Measurements from ENCODE around the gene TTLL11. TPM values are rescaled to one million over a fixed set of nuclear protein-coding genes. Genes with fewer than 3 reads are reported as not detected.

Gene TTLL11
- total and polyA plus RNA-seq, 2 of the 8 experiments (the other 6 are each of a cell fraction or from before 2014, with no cell fraction given) = 0.56 to 0.80 TPM

DNA sequence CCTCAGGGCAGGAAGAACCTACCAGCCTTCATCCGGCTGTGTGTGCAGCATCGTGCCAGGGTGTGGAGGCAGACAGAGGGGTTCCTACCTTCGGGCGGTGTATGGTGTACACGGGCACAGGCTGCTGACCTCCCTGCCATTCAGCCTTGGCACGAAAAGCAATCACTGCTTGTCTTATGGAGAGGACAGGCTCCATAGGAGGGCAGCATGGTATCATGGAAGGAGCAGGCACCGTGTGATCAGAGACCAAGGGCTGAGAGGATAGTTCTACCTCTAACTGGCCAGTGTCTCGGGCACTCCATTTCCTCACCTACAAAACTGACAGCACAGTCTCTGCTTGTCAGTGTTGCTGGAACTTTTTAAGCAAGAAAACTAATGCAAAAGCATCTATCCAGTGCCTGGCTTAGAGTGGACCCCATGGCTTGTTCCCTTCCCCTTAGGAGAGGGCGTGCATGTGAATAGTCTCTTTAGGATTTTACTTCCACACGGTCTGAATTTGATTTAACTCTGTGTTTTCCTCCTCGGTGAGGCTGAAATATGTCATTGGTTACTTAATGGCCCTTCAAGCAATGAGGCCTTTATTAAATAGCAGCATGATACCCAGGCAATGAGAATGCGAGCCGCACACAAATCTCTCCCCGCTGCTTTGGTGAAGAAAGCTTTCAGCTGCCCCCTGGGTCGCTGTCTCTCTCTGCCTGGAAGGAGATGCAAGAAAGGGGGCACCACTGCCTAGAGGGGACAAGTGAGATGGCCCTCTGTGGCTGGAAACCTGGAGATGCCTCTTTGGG, 22.2 kb downstream of the TTLL11 start:
- TF ChIP-seq TBP (IDR thresholded peaks at IDR 0.05; ENCODE audit: low read depth, low read length) (no peak), RAD21 (IDR thresholded peaks at IDR 0.05 in 1 of 2, conservative IDR thresholded peaks at IDR 0.05 in 1 of 2; ENCODE audit: low read depth in 2 of 2, low read length in 2 of 2) (0 out of 4 replicates have a peak, but pooled peaks of 1 of the 2 experiments have one; percentile 9)
- Histone ChIP-seq H3K9me3 (ENCODE audit: insufficient read depth in 2 of 2, low read depth in 1 of 2, low read length in 1 of 2) (no peaks in the 10 kb centered on the region), H2BK12ac (ENCODE audit: low read depth, low read length) (no peak overlapping the region), H2BK5ac (ENCODE audit: low read depth, low read length) (no peak overlapping the region), H4K5ac (ENCODE audit: insufficient read length, low read depth, low read length) (no peak overlapping the region), H2BK15ac (ENCODE audit: low read length) (0 out of 2 replicates have a peak overlapping the region, but pooled peaks have one; percentile 46), H3K4ac (replicated peaks; ENCODE audit: insufficient read length, low read depth, low read length) (no peak overlapping the region), H4K8ac (ENCODE audit: extremely low read depth, insufficient read depth, low read length) (no peak overlapping the region), H3K4me1 (replicated peaks in 1 of 4; ENCODE audit: control insufficient read depth in 3 of 4, insufficient read depth in 4 of 4, low read length in 3 of 4) (no peaks in the 10 kb centered on the region; a peak in 1 of 7 replicates), H3K4me2 (ENCODE audit: insufficient read depth in 1 of 2, low read depth in 2 of 2, low read length in 2 of 2) (no peak overlapping the region), H3K79me2 (ENCODE audit: control insufficient read depth in 1 of 2, insufficient read depth in 2 of 2, low read length in 2 of 2) (no peaks in the 10 kb centered on the region), H3K9ac (replicated peaks in 1 of 4; ENCODE audit: extremely low read depth in 1 of 4, low read depth in 3 of 4, low read length in 3 of 4) (no peak overlapping the region), H3K4me3 (ENCODE audit: extremely low read depth in 1 of 4, insufficient read depth in 2 of 4, low read depth in 3 of 4, low read length in 4 of 4) (no peak overlapping the region), H4K20me1 (replicated peaks in 1 of 2; ENCODE audit: control insufficient read depth in 1 of 2, insufficient read depth in 2 of 2, low read length in 2 of 2) (no peaks in the 10 kb centered on the region), H2BK120ac (replicated peaks; ENCODE audit: low read depth, low read length) (no peak overlapping the region), H3K27me3 (replicated peaks in 1 of 4; ENCODE audit: control insufficient read depth in 3 of 4, extremely low read depth in 1 of 4, insufficient read depth in 3 of 4, low read length in 3 of 4) (no peaks in the 10 kb centered on the region; a peak in 1 of 7 replicates), H3K18ac (ENCODE audit: extremely low read depth, low read length) (no peak overlapping the region), H4K91ac (replicated peaks; ENCODE audit: insufficient read length, low read length) (peak overlapping the region; percentile 41), H2BK20ac (ENCODE audit: low read length) (0 out of 2 replicates have a peak overlapping the region, but pooled peaks have one; percentile 61), H3K79me1 (ENCODE audit: low read depth, low read length) (no peaks in the 10 kb centered on the region), H3K23me2 (ENCODE audit: low read depth, low read length) (no peaks in the 10 kb centered on the region; the same call in 1 of the 2 replicates), H2AFZ (ENCODE audit: low read length) (no peak overlapping the region), H3K27ac (ENCODE audit: low read depth, low read length) (no peak overlapping the region), H3K36me3 (ENCODE audit: control insufficient read depth in 2 of 4, insufficient read depth in 4 of 4, low read length in 3 of 4) (no peaks in the 10 kb centered on the region; a peak in 2 of 8 replicates), H2AK5ac (ENCODE audit: low read depth, low read length) (no peak overlapping the region), H3K23ac (ENCODE audit: insufficient read length) (no peak overlapping the region), H3K56ac (replicated peaks; ENCODE audit: insufficient read length, low read depth, low read length) (no peak overlapping the region), H3K14ac (ENCODE audit: insufficient read length) (no peak overlapping the region)
- FAIRE-seq = no peak
- ChIA-PET CTCF (ENCODE audit: partially characterized antibody) (no interaction called here), POLR2A (ENCODE audit: partially characterized antibody) (no interaction called here)
- peak in 1 of 2 experiments; percentile 42 for DNase-seq (ENCODE audit: low read depth in 1 of 2, low spot score in 2 of 2)
- WGBS, 2 experiments (ENCODE audit: extremely low coverage in 1 of 2, insufficient coverage in 1 of 2, insufficient read length in 1 of 2, insufficient replicate concordance in 2 of 2, low coverage in 1 of 2, low lambda C conversion rate in 2 of 2, missing lambda C conversion rate in 1 of 2) = 86% methylated on average over 15 of the region's 15 CpGs; no CpG with 5 or more reads in 1 of the 2 experiments

Measured in H1 (cell line).